NCI-H128 (cell line): ENCODE results near the gene GALNS.

Experiments
- DNase-seq: peaks from one replicate; lab custom pipeline; 2025; ENCODE audit not compliant: unreplicated experiment; lab: John Stamatoyannopoulos, UW

Gene GALNS

GRCh38 chr16:88876942-88877526 is 20.3 kb upstream of the GALNS start:
- DNase-seq: no peak

GRCh38 chr16:88875703-88876234 is 19.0 kb upstream of the GALNS start:
- DNase-seq: no peak

GRCh38 chr16:88874938-88875599 is 18.3 kb upstream of the GALNS start:
- no peak for DNase-seq

GRCh38 chr16:88872650-88873331 is 16.0 kb upstream of the GALNS start:
- DNase-seq: no peak

GRCh38 chr16:88871730-88872416 is 15.1 kb upstream of the GALNS start:
- DNase-seq: no peak

- no peak for DNase-seq
Observed at GRCh38 chr16:88871349-88871702, 14.6 kb upstream of the GALNS start.

GRCh38 chr16:88870608-88871348 is 14.0 kb upstream of the GALNS start:
- no peak for DNase-seq

- DNase-seq: no peak
Observed at GRCh38 chr16:88869673-88869980, 12.9 kb upstream of the GALNS start.

- DNase-seq: no peak
Observed at GRCh38 chr16:88868974-88869672, 12.4 kb upstream of the GALNS start.

GRCh38 chr16:88867581-88868246 is 11.0 kb upstream of the GALNS start:
- no peak for DNase-seq

GRCh38 chr16:88866151-88866920 is 9.6 kb upstream of the GALNS start, which contains the start of gene PABPN1L:
Gene PABPN1L (minus strand): TSS chr16:88866660. CDS start chr16:88866606, 54 bp downstream.
- no peak for DNase-seq

- DNase-seq: no peak
Observed at GRCh38 chr16:88865742-88866141, 9.0 kb upstream of the GALNS start.

GRCh38 chr16:88865310-88865709 is 8.6 kb upstream of the GALNS start:
- no peak for DNase-seq

GRCh38 chr16:88864521-88864920 is 7.8 kb upstream of the GALNS start:
- no peak for DNase-seq

GRCh38 chr16:88864099-88864498 is 7.4 kb upstream of the GALNS start:
- no peak for DNase-seq

- no peak for DNase-seq
Observed at GRCh38 chr16:88863426-88863825, 6.7 kb upstream of the GALNS start.

GRCh38 chr16:88862968-88863367 is 6.2 kb upstream of the GALNS start:
- no peak for DNase-seq

- DNase-seq: no peak
Observed at GRCh38 chr16:88861359-88861758, 4.6 kb upstream of the GALNS start.
